ENCODE data around the gene EMP3. TPM values are rescaled to one million over a fixed set of nuclear protein-coding genes. Genes with fewer than 3 reads are reported as not detected.
"Not testable (repeated sequence)": the region's sequence is repeated elsewhere in the genome, so short reads cannot be mapped to it uniquely, and the experiment has no call there.

EMP3 gene
- total RNA-seq, 2 experiments from 2014 or later: 285 to 303 TPM

- POLR2A ChIA-PET: interaction anchor here (0.8 to 3.3 kb wide), 10 partner anchors 28 to 160 kb away, joined by 3 to 40 read pairs (median 6); partner anchors contain the start of genes EMP3, GRIN2D, GRWD1 and KDELR1
- Mint-ChIP-seq H3K27me3 (no peaks in the 10 kb centered on the region), H3K9me3 (no peaks in the 10 kb centered on the region), H3K4me1 (peaks cover 17% of the 10 kb centered on the region), H3K36me3 (peaks cover 4% of the 10 kb centered on the region), H3K4me3 (peak overlapping the region; percentile 90), H3K27ac (peak overlapping the region; percentile 97)
- peak; percentile 62 for ATAC-seq (ENCODE audit: low read depth)
- DNase-seq: peak; percentile 86
Measured at GRCh38 chr19:48362716-48363499, 37.6 kb downstream of the EMP3 start.

DNA sequence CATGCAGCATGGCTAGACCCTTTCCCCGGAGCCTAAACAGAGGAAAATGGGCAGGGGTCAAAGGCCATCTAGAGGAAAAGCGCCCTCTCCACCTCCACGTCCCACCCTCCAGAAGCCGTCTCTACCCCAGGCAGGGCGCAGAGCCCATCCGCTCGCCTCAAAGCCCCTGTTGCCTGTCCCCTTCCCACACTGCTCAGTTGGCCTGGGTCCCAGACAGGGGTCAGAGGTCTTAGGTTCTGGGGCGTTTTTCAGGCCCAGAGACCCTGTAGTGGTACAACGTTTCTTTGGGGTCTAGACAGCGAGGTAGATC, 38.1 kb downstream of the EMP3 start:
- H3K27ac Mint-ChIP-seq: peak overlapping the region; percentile 97
- peaks cover 4% of the 10 kb centered on the region for H3K36me3 Mint-ChIP-seq
- POLR2A ChIA-PET: interaction anchor here (0.7 to 3.3 kb wide), 13 partner anchors 20 to 194 kb away, joined by 3 to 40 read pairs (median 6); partner anchors contain the start of genes EMP3, GRIN2D, GRWD1 and KDELR1
- no peaks in the 10 kb centered on the region for H3K27me3 Mint-ChIP-seq
- H3K4me1 Mint-ChIP-seq: peaks cover 17% of the 10 kb centered on the region
- peak overlapping the region; percentile 90 for H3K4me3 Mint-ChIP-seq
- no peaks in the 10 kb centered on the region for H3K9me3 Mint-ChIP-seq
- DNase-seq (no peak), ATAC-seq (ENCODE audit: low read depth) (peak; percentile 7)

- DNase-seq (peak; percentile 97), ATAC-seq (ENCODE audit: low read depth) (peak; percentile 89)
- POLR2A ChIA-PET: interaction anchor here (0.6 to 3.3 kb wide), 19 partner anchors 20 to 1090 kb away, joined by 3 to 40 read pairs (median 4); partner anchors contain the start of genes EMP3, GRIN2D, GRWD1 and KDELR1
- Mint-ChIP-seq H3K27ac (peak within 1 kb of the TSS; percentile 97), H3K27me3 (no peaks in the 10 kb centered on the region), H3K9me3 (no peaks in the 10 kb centered on the region), H3K36me3 (peaks cover 4% of the 10 kb centered on the region), H3K4me1 (peaks cover 17% of the 10 kb centered on the region), H3K4me3 (peak within 1 kb of the TSS; percentile 90)
Measured at GRCh38 chr19:48363810-48364597, 38.7 kb downstream of the EMP3 start, which contains the start of the genes SYNGR4 and TMEM143. Gene SYNGR4 (plus strand): TSS chr19:48364367. CDS start chr19:48365843, 1,476 bp downstream. Gene TMEM143 (minus strand): TSS chr19:48363940. CDS start chr19:48363920, 20 bp downstream.

- Mint-ChIP-seq H3K4me3 (peak overlapping the region; percentile 90), H3K27ac (peak overlapping the region; percentile 97), H3K9me3 (no peaks in the 10 kb centered on the region), H3K36me3 (peaks cover 2% of the 10 kb centered on the region), H3K27me3 (no peaks in the 10 kb centered on the region), H3K4me1 (peaks cover 17% of the 10 kb centered on the region)
- ATAC-seq (ENCODE audit: low read depth): no peak
- POLR2A ChIA-PET: interaction anchor here (0.8 to 3.3 kb wide), 12 partner anchors 26 to 195 kb away, joined by 3 to 40 read pairs (median 4); partner anchors contain the start of genes EMP3, GRIN2D and KDELR1
- no peak for DNase-seq
Measured at GRCh38 chr19:48364598-48365348, 39.4 kb downstream of the EMP3 start.

- DNase-seq: no peak
- no peaks in the 10 kb centered on the region for H3K9me3 Mint-ChIP-seq
- POLR2A ChIA-PET: interaction anchor here (3.3 kb wide), 1 partner anchor 43 kb away, joined by 40 read pairs; the partner anchor contains the start of gene EMP3
- no peak for ATAC-seq (ENCODE audit: low read depth)
- no peaks in the 10 kb centered on the region for H3K27me3 Mint-ChIP-seq
- peaks cover 2% of the 10 kb centered on the region for H3K36me3 Mint-ChIP-seq
- H3K4me3 Mint-ChIP-seq: no peak overlapping the region
- no peak overlapping the region for H3K27ac Mint-ChIP-seq
- H3K4me1 Mint-ChIP-seq: peaks cover 17% of the 10 kb centered on the region
Measured at GRCh38 chr19:48365602-48366001, 40.2 kb downstream of the EMP3 start.

- H3K4me3 Mint-ChIP-seq: no peak overlapping the region
- H3K4me1 Mint-ChIP-seq: peaks cover 12% of the 10 kb centered on the region
- no peak overlapping the region for H3K27ac Mint-ChIP-seq
- no peak for DNase-seq
- H3K9me3 Mint-ChIP-seq: no peaks in the 10 kb centered on the region
- ATAC-seq (ENCODE audit: low read depth): no peak
- POLR2A ChIA-PET: no interaction called here
- H3K27me3 Mint-ChIP-seq: no peaks in the 10 kb centered on the region
- H3K36me3 Mint-ChIP-seq: no peaks in the 10 kb centered on the region
Measured at GRCh38 chr19:48367855-48368254, 42.5 kb downstream of the EMP3 start.

DNA sequence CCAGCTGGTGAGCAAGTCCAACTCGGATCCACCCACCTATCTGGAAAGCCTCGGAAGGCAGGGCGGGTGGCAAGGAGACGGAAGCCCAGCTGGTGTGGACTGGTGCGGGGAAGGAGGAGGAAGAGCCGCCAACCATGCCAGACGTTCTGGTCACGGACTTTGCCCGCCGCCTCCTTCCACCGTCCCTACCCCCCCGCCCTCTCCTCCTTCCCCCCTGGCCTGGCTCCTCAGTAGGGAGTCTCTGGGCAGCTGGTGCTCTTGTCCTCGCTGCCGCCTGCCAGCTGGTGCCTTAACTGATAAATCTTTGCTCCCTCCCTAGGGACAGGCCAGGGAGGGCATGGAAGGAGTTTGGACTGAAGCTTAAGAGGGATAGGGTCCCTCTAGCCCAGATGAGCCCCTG, 43.6 kb downstream of the EMP3 start:
- ATAC-seq (ENCODE audit: low read depth) (no peak), DNase-seq (no peak)
- Mint-ChIP-seq H3K9me3 (no peaks in the 10 kb centered on the region), H3K4me1 (peaks cover 7% of the 10 kb centered on the region), H3K4me3 (no peak overlapping the region), H3K27ac (no peak overlapping the region), H3K27me3 (no peaks in the 10 kb centered on the region), H3K36me3 (no peaks in the 10 kb centered on the region)
- POLR2A ChIA-PET: no interaction called here

DNA sequence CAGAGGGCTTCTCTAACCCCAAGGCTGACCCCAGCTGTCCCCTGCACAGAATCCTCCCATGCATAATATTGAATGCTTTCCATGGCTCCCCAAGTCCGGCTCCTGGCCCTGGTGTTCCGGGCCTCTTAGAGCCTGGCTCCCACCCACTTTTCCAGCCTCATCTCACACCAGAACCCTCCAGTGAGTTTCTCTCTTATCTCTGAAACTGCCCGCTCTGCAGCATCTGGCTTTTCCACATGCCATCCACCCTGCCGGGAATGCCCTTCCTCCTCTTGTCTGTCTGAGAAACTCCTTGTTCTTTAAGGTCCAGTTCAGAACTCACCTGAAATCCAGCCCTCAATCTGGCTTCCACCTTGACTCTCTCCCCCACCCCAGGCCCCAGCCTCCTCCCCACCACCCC, 45.6 kb downstream of the EMP3 start:
- H3K4me3 Mint-ChIP-seq: no peak overlapping the region
- H3K36me3 Mint-ChIP-seq: no peaks in the 10 kb centered on the region
- ATAC-seq (ENCODE audit: low read depth): no peak
- POLR2A ChIA-PET: no interaction called here
- H3K9me3 Mint-ChIP-seq: no peaks in the 10 kb centered on the region
- H3K4me1 Mint-ChIP-seq: no peaks in the 10 kb centered on the region
- no peaks in the 10 kb centered on the region for H3K27me3 Mint-ChIP-seq
- DNase-seq: no peak
- no peak overlapping the region for H3K27ac Mint-ChIP-seq

DNA sequence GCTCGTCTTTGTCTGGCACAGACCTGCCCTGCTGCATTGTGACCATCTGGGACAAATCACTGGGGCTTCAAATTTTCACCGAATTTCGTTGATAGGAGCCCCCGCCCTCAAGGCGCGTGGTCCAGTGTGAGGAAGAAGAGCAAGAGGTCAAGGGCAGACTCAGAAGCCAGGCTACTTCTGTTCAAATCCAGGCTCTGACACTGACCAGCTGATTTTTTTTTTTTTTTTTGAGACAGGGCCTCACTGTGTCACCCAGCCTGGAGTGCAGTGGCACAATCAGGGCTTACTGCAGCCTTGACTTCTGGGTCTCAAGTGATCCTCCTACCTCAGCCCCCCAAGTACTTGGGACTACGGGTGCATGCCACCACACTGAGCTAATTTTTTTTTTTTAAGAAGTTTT, 46.0 kb downstream of the EMP3 start:
- no peaks in the 10 kb centered on the region for H3K4me1 Mint-ChIP-seq
- ATAC-seq (ENCODE audit: low read depth) (no peak), DNase-seq (no peak)
- H3K4me3 Mint-ChIP-seq: no peak overlapping the region
- no peaks in the 10 kb centered on the region for H3K9me3 Mint-ChIP-seq
- no peaks in the 10 kb centered on the region for H3K27me3 Mint-ChIP-seq
- POLR2A ChIA-PET: interaction anchor here (0.7 kb wide), 1 partner anchor 1266 kb away, joined by 5 read pairs; no protein-coding TSS in a partner anchor
- no peak overlapping the region for H3K27ac Mint-ChIP-seq
- no peaks in the 10 kb centered on the region for H3K36me3 Mint-ChIP-seq

- not testable (repeated sequence) for H3K27ac Mint-ChIP-seq; DNase-seq; H3K4me1 Mint-ChIP-seq; H3K4me3 Mint-ChIP-seq; ATAC-seq (ENCODE audit: low read depth); H3K36me3 Mint-ChIP-seq; H3K9me3 Mint-ChIP-seq; H3K27me3 Mint-ChIP-seq
- POLR2A ChIA-PET: interaction anchor here (0.7 kb wide), 1 partner anchor 1266 kb away, joined by 5 read pairs; no protein-coding TSS in a partner anchor
Measured at GRCh38 chr19:48371771-48372170, 46.4 kb downstream of the EMP3 start.

DNA sequence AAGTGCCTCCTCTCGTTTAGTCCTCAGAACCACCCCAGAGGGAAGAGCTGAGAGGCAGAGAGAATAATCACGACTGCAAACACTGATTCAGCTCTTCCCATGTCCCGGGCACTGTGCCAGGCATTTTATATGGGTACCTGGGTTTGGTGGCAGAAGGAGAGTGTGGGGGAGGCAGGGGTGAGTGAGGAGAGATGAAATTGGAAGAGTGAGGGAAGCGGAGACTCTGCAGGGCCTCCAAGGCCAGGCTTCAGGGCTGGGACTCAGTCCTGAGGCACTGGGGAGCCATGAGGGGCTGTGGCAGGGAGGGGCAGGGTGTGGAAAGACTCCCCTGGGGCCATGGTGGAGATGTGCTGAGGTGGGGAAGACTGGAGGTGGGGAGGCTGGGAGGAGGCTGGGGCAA, 47.6 kb downstream of the EMP3 start:
- POLR2A ChIA-PET: no interaction called here
- DNase-seq (no peak), ATAC-seq (ENCODE audit: low read depth) (no peak)
- no peaks in the 10 kb centered on the region for H3K36me3 Mint-ChIP-seq
- H3K4me3 Mint-ChIP-seq: no peak overlapping the region
- no peaks in the 10 kb centered on the region for H3K9me3 Mint-ChIP-seq
- no peaks in the 10 kb centered on the region for H3K4me1 Mint-ChIP-seq
- no peaks in the 10 kb centered on the region for H3K27me3 Mint-ChIP-seq
- H3K27ac Mint-ChIP-seq: no peak overlapping the region

- ATAC-seq (ENCODE audit: low read depth): no peak
- H3K36me3 Mint-ChIP-seq: no peaks in the 10 kb centered on the region
- no peaks in the 10 kb centered on the region for H3K27me3 Mint-ChIP-seq
- DNase-seq: no peak
- H3K4me1 Mint-ChIP-seq: no peaks in the 10 kb centered on the region
- no peaks in the 10 kb centered on the region for H3K9me3 Mint-ChIP-seq
- H3K4me3 Mint-ChIP-seq: no peak overlapping the region
- POLR2A ChIA-PET: no interaction called here
- no peak overlapping the region for H3K27ac Mint-ChIP-seq
Measured at GRCh38 chr19:48373567-48373966, 48.2 kb downstream of the EMP3 start.

GRCh38 chr19:48378194-48378570, 52.8 kb downstream of the EMP3 start:
- ATAC-seq (ENCODE audit: low read depth) (no peak), DNase-seq (no peak)
- H3K27me3 Mint-ChIP-seq: no peaks in the 10 kb centered on the region
- H3K36me3 Mint-ChIP-seq: peaks cover 6% of the 10 kb centered on the region
- POLR2A ChIA-PET: interaction anchor here (0.7 kb wide), 1 partner anchor 40 kb away, joined by 5 read pairs; no protein-coding TSS in a partner anchor
- H3K4me3 Mint-ChIP-seq: no peak overlapping the region
- H3K27ac Mint-ChIP-seq: no peak overlapping the region
- peaks cover 6% of the 10 kb centered on the region for H3K4me1 Mint-ChIP-seq
- H3K9me3 Mint-ChIP-seq: no peaks in the 10 kb centered on the region

Data from activated naive CD8-positive, alpha-beta T cell treated with anti-CD3 and anti-CD28 coated beads, Interleukin-2, amount 10 ng/mL, durations not matched to agents 7 days and 5 days (primary cell).